Measurements from ENCODE around the gene DIAPH2. TPM values are rescaled to one million over a fixed set of nuclear protein-coding genes. Genes with fewer than 3 reads are reported as not detected.

DIAPH2 gene
- total RNA-seq, 1 donor from 2014 or later, result 12.3 TPM

DNA sequence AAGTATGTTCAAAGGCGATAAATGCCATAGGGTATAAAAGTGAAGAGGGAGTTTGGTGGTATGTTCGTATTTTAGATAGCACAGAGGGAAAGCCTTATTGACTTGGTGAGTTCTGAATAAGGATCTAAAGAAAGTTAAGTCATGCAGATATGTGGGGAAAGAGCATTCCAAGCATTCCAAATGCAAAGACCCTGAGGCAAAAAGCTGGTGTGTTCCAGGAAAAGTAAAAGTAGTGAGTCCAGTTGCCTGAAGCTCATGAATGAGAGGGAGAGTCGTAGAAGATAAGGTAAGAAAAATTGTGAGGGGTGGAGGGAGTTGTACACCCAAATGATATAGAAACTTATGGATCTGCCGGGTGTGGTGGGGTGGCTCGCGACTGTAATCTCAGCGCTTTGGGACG lies 625.7 kb downstream of the DIAPH2 start:
- TF ChIP-seq CTCF (IDR thresholded peaks at IDR 0.05; ENCODE audit: insufficient read depth, low read length, poor library complexity, severe bottlenecking), result no peak
- no peak overlapping the region for H3K4me3 ChIP-seq (ENCODE audit: low read depth, low read length)
- H3K36me3 ChIP-seq (ENCODE audit: control insufficient read depth, insufficient read depth, low read length), result no peaks in the 10 kb centered on the region
- no peaks in the 10 kb centered on the region for H3K27me3 ChIP-seq (ENCODE audit: control insufficient read depth, insufficient read depth, low read length)
- peak; percentile 21 for DNase-seq (ENCODE audit: low read depth)

DNA sequence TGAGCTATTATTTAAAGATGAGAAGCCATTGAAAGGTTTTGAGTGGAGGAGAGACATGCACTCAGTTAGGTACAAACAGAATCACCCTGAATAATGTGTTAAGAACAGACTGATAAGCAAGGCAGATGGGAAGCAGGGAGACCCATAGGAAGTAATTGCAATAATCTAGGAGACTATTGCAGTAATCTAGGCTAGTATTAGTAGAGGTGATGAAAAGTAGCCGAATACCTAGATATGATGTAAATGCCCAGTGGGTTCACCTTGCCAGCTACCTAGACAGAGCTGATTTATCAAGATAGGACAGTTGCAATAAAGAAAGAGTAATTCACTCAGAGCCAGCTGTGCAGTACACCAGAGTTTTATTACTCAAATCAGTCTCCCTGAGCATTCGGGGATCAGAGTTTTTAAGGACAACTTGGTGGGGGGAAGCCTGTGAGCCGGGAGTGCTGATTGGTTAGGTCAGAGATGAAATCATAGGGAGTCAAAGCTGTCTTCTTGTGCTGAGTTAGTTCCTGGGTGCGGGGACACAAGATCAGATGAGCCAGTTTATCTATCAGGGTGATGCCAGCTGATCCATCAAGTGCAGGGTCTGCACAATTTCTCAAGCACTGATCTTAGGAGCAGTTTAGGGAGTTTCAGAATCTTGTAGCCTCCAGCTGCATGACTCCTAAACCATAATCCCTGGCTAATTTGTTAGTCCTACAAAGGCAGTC lies 626.6 kb downstream of the DIAPH2 start:
- TF ChIP-seq CTCF (IDR thresholded peaks at IDR 0.05; ENCODE audit: insufficient read depth, low read length, poor library complexity, severe bottlenecking), result no peak
- no peak for DNase-seq (ENCODE audit: low read depth)
- no peaks in the 10 kb centered on the region for H3K36me3 ChIP-seq (ENCODE audit: control insufficient read depth, insufficient read depth, low read length)
- no peak overlapping the region for H3K4me3 ChIP-seq (ENCODE audit: low read depth, low read length)
- H3K27me3 ChIP-seq (ENCODE audit: control insufficient read depth, insufficient read depth, low read length), result no peaks in the 10 kb centered on the region

GRCh38 chrX:97314345-97314744 lies 629.7 kb downstream of the DIAPH2 start:
- no peak for DNase-seq (ENCODE audit: low read depth)
- no peaks in the 10 kb centered on the region for H3K36me3 ChIP-seq (ENCODE audit: control insufficient read depth, insufficient read depth, low read length)
- no peaks in the 10 kb centered on the region for H3K27me3 ChIP-seq (ENCODE audit: control insufficient read depth, insufficient read depth, low read length)
- no peak for TF ChIP-seq CTCF (IDR thresholded peaks at IDR 0.05; ENCODE audit: insufficient read depth, low read length, poor library complexity, severe bottlenecking)
- H3K4me3 ChIP-seq (ENCODE audit: low read depth, low read length), result no peak overlapping the region

- H3K27me3 ChIP-seq (ENCODE audit: control insufficient read depth, insufficient read depth, low read length), result no peaks in the 10 kb centered on the region
- TF ChIP-seq CTCF (IDR thresholded peaks at IDR 0.05; ENCODE audit: insufficient read depth, low read length, poor library complexity, severe bottlenecking), result no peak
- H3K4me3 ChIP-seq (ENCODE audit: low read depth, low read length), result no peak overlapping the region
- DNase-seq (ENCODE audit: low read depth), result no peak
- no peaks in the 10 kb centered on the region for H3K36me3 ChIP-seq (ENCODE audit: control insufficient read depth, insufficient read depth, low read length)
Observed at GRCh38 chrX:97315939-97316338, 631.3 kb downstream of the DIAPH2 start.

DNA sequence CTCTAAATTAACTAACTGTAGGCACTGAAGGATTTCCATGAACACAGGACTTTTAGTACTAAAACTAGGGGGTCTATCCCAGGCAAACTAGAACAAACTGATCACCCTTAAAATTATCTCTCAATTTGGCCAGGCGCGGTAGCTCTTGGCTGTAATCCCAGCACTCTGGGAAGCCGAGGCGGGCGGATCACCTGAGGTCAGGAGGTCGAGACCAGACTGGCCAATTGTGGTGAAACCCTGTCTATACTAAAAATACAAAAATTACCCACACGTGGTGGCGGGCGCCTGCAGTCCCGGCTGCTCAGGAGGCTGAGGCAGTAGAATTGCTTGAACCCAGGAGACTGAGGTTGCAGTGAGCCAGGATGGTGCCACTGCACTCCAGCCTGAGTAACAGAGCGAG lies 635.7 kb downstream of the DIAPH2 start:
- H3K27me3 ChIP-seq (ENCODE audit: control insufficient read depth, insufficient read depth, low read length), result no peaks in the 10 kb centered on the region
- DNase-seq (ENCODE audit: low read depth), result no peak
- no peak overlapping the region for H3K4me3 ChIP-seq (ENCODE audit: low read depth, low read length)
- TF ChIP-seq CTCF (IDR thresholded peaks at IDR 0.05; ENCODE audit: insufficient read depth, low read length, poor library complexity, severe bottlenecking), result no peak
- no peaks in the 10 kb centered on the region for H3K36me3 ChIP-seq (ENCODE audit: control insufficient read depth, insufficient read depth, low read length)

DNA sequence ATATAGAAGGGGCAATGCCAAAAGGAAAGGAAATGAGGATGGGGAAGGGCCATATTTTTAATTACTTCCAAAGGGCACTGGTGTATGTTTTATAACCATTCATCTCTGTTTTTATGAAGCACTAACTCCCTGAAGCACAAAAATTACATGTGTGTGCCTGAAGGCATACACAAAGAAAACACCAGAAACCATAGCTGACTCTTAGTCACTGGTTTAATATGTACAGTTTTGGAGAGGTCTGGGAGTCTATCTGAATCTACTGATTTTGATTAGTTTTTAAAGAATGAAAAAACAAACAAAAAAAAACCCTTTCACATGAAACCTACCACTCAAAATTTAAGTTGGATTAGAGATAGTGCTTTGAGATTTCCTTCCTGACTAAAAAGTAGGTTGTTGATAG lies 637.8 kb downstream of the DIAPH2 start:
- TF ChIP-seq CTCF (IDR thresholded peaks at IDR 0.05; ENCODE audit: insufficient read depth, low read length, poor library complexity, severe bottlenecking), result no peak
- H3K36me3 ChIP-seq (ENCODE audit: control insufficient read depth, insufficient read depth, low read length), result no peaks in the 10 kb centered on the region
- no peak for DNase-seq (ENCODE audit: low read depth)
- H3K4me3 ChIP-seq (ENCODE audit: low read depth, low read length), result no peak overlapping the region
- H3K27me3 ChIP-seq (ENCODE audit: control insufficient read depth, insufficient read depth, low read length), result no peaks in the 10 kb centered on the region
